CD14-positive monocyte (primary cell): ENCODE results near the gene EYS. TPM values are rescaled to one million over a fixed set of nuclear protein-coding genes. Genes with fewer than 3 reads are reported as not detected.

Source experiments
- DNase-seq, 3 donors: peaks; one replicate each; pipeline ENCODE4 v3.0.0-alpha.2; 2011 to 2022
- H2AFZ ChIP-seq: 2 replicates; pipeline ENCODE4 v1.6.0; 2012; ENCODE audit warnings: mild to moderate bottlenecking, low read depth, low read length, inconsistent platforms; ENCODE audit not compliant: insufficient read depth, poor library complexity, severe bottlenecking
- H3K27ac ChIP-seq, 2 donors: 1 replicate in 1 of 2; 2 replicates in 1 of 2; pipeline ENCODE4 v1.5.1; 2012 to 2013; ENCODE audit warnings: low read length in 2 of 2, control low read depth in 1 of 2, inconsistent platforms in 1 of 2, low read depth in 1 of 2, mild to moderate bottlenecking in 1 of 2
- H3K27me3 ChIP-seq, 2 donors: one replicate each; pipeline versions ENCODE4 v1.6.0 to v1.6.1; 2011 to 2013; ENCODE audit warnings: low read length in 2 of 2; ENCODE audit not compliant: control insufficient read depth in 2 of 2, insufficient read depth in 2 of 2
- H3K36me3 ChIP-seq, 2 donors: replicated peaks in 1 of 2; 1 replicate in 1 of 2; 2 replicates in 1 of 2; pipeline versions ENCODE4 v1.5.1 to v1.6.1; 2012 to 2013; ENCODE audit warnings: low read length in 2 of 2, control low read depth in 1 of 2, inconsistent platforms in 1 of 2, mild to moderate bottlenecking in 1 of 2; ENCODE audit not compliant: insufficient read depth in 2 of 2, control insufficient read depth in 1 of 2
- H3K4me1 ChIP-seq, 2 donors: 1 replicate in 1 of 2; 2 replicates in 1 of 2; pipeline versions ENCODE4 v1.5.1 to v1.6.1; 2012 to 2013; ENCODE audit warnings: low read length in 2 of 2, control low read depth in 1 of 2, inconsistent platforms in 1 of 2, mild to moderate bottlenecking in 1 of 2, moderate library complexity in 1 of 2; ENCODE audit not compliant: insufficient read depth in 2 of 2, control insufficient read depth in 1 of 2
- H3K4me2 ChIP-seq: replicated peaks from 2 replicates; pipeline ENCODE3; 2012; ENCODE audit warnings: low read length, moderate library complexity, mild to moderate bottlenecking; ENCODE audit not compliant: poor library complexity, severe bottlenecking; ENCODE audit errors: extremely low read depth
- H3K4me3 ChIP-seq, 3 experiments: fragments of 200-600 bp in 1 of 3; sonication (generic) in 1 of 3; replicated peaks in 1 of 3; 1 replicate in 2 of 3; 2 replicates in 1 of 3; pipeline ENCODE4 v1.5.1; 2011 to 2013; ENCODE audit warnings: low read length in 3 of 3, mild to moderate bottlenecking in 3 of 3, control low read depth in 2 of 3, low read depth in 2 of 3, inconsistent platforms in 1 of 3, moderate library complexity in 1 of 3
- H3K79me2 ChIP-seq: 2 replicates; pipeline ENCODE4 v1.6.0; 2012; ENCODE audit warnings: mild to moderate bottlenecking, control low read depth, inconsistent platforms, low read length, moderate library complexity; ENCODE audit not compliant: insufficient read depth
- H3K9ac ChIP-seq: 2 replicates; pipeline ENCODE4 v1.6.0; 2017; ENCODE audit warnings: low read length, mild to moderate bottlenecking; ENCODE audit not compliant: insufficient read depth, poor library complexity, severe bottlenecking
- H3K9me3 ChIP-seq, 2 donors: replicated peaks in 1 of 2; 1 replicate in 1 of 2; 2 replicates in 1 of 2; pipeline versions ENCODE4 v1.5.1 to v1.6.1; 2012 to 2013; ENCODE audit warnings: low read length in 2 of 2, control low read depth in 1 of 2; ENCODE audit not compliant: control insufficient read depth in 1 of 2, insufficient read depth in 1 of 2
- H4K20me1 ChIP-seq: 2 replicates; pipeline ENCODE4 v1.6.0; 2012; ENCODE audit warnings: mild to moderate bottlenecking, low read length, control low read depth, moderate library complexity; ENCODE audit not compliant: insufficient read depth
- H3K27ac Mint-ChIP-seq, 7 donors: one replicate each; pipeline ENCODE4 v1.8.0; 2020; ENCODE audit warnings: mild to moderate bottlenecking in 7 of 7, mixed read lengths in 7 of 7, moderate library complexity in 6 of 7, inconsistent platforms in 2 of 7
- H3K27me3 Mint-ChIP-seq, 3 donors: one replicate each; pipeline ENCODE4 v1.8.0; 2021 to 2022; ENCODE audit warnings: low read depth in 3 of 3, mild to moderate bottlenecking in 3 of 3, mixed read lengths in 3 of 3, moderate library complexity in 3 of 3, inconsistent platforms in 1 of 3
- H3K36me3 Mint-ChIP-seq, 2 donors: one replicate each; pipeline ENCODE4 v1.8.0; 2020; ENCODE audit warnings: mixed read lengths in 2 of 2, inconsistent platforms in 1 of 2, mild to moderate bottlenecking in 1 of 2
- H3K4me1 Mint-ChIP-seq: one replicate; pipeline ENCODE4 v1.8.0; 2020; ENCODE audit warnings: mild to moderate bottlenecking, mixed read lengths
- H3K4me3 Mint-ChIP-seq, 2 donors: one replicate each; pipeline ENCODE4 v1.8.0; 2020; ENCODE audit warnings: mild to moderate bottlenecking in 2 of 2, mixed read lengths in 2 of 2, moderate library complexity in 1 of 2
- H3K9me3 Mint-ChIP-seq, 7 donors: one replicate each; pipeline ENCODE4 v1.8.0; 2020 to 2022; ENCODE audit warnings: mixed read lengths in 7 of 7, mild to moderate bottlenecking in 6 of 7, moderate library complexity in 6 of 7, inconsistent platforms in 2 of 7
- WGBS: methylation state at CpG from one replicate; pipeline ENCODE4 v1.1.5; 2013; ENCODE audit warnings: missing lambda C conversion rate; ENCODE audit not compliant: insufficient coverage; 5-methylcytosine and 5-hydroxymethylcytosine counted together
- intact Hi-C, 2 donors: fragments of 100-400 bp; cut with micrococcal nuclease; formaldehyde crosslinking; loops; one replicate each; pipeline versions ENCODE4 v1.15.0 to v1.15.1; 2023
- polyA plus RNA-seq, 3 donors: library from polyadenylated mRNA; depleted of rRNA in 1 of 3; unstranded in 2 of 3; stranded (reverse) in 1 of 3; fragments of 300-500 nt in 2 of 3; fragments of >200 nt in 1 of 3; fragmentation: Illumina TruSeq in 2 of 3; gene quantifications; 1 replicate in 2 of 3; 2 replicates in 1 of 3; pipeline ENCODE4 v1.2.3, GENCODE V29; 2012 to 2021
- TF ChIP-seq, protein P1 (sequence below): fragments of 200-600 bp; IDR thresholded peaks from one replicate; pipeline ENCODE4 v1.8.0; 2022; ENCODE audit warnings: antibody characterized with exemption, mild to moderate bottlenecking

The EYS gene
- polyA plus RNA-seq, 3 donors = 0.01 to 0.03 TPM; not detected in 1

- intact Hi-C loops = no loop called here
- Histone ChIP-seq H3K4me2 (no peak overlapping the region), H3K36me3 (no peaks in the 10 kb centered on the region), H3K27ac (no peak overlapping the region), H3K9ac (no peak overlapping the region), H4K20me1 (no peaks in the 10 kb centered on the region), H3K9me3 (peaks cover 0 to 4% of the 10 kb centered on the region in 2 donors), H3K79me2 (no peaks in the 10 kb centered on the region), H3K4me3 (no peak overlapping the region), H3K4me1 (no peaks in the 10 kb centered on the region), H2AFZ (no peak overlapping the region), H3K27me3 (no peaks in the 10 kb centered on the region)
- H3K36me3 Mint-ChIP-seq = no peaks in the 10 kb centered on the region
- H3K9me3 Mint-ChIP-seq = peaks cover 0 to 7% (median 2%) of the 10 kb centered on the region in 7 donors
- H3K4me1 Mint-ChIP-seq = no peaks in the 10 kb centered on the region
- 75% methylated on average over 1 of the region's 3 CpGs for WGBS
- no peaks in the 10 kb centered on the region for H3K27me3 Mint-ChIP-seq
- H3K4me3 Mint-ChIP-seq = no peak overlapping the region
- TF ChIP-seq, protein P1, sequence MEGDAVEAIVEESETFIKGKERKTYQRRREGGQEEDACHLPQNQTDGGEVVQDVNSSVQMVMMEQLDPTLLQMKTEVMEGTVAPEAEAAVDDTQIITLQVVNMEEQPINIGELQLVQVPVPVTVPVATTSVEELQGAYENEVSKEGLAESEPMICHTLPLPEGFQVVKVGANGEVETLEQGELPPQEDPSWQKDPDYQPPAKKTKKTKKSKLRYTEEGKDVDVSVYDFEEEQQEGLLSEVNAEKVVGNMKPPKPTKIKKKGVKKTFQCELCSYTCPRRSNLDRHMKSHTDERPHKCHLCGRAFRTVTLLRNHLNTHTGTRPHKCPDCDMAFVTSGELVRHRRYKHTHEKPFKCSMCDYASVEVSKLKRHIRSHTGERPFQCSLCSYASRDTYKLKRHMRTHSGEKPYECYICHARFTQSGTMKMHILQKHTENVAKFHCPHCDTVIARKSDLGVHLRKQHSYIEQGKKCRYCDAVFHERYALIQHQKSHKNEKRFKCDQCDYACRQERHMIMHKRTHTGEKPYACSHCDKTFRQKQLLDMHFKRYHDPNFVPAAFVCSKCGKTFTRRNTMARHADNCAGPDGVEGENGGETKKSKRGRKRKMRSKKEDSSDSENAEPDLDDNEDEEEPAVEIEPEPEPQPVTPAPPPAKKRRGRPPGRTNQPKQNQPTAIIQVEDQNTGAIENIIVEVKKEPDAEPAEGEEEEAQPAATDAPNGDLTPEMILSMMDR = no peak
- DNase-seq = no peak
- no peak overlapping the region for H3K27ac Mint-ChIP-seq
These were observed 989.7 kb downstream of the EYS start for GRCh38 chr6:64717281-64717680.

DNA sequence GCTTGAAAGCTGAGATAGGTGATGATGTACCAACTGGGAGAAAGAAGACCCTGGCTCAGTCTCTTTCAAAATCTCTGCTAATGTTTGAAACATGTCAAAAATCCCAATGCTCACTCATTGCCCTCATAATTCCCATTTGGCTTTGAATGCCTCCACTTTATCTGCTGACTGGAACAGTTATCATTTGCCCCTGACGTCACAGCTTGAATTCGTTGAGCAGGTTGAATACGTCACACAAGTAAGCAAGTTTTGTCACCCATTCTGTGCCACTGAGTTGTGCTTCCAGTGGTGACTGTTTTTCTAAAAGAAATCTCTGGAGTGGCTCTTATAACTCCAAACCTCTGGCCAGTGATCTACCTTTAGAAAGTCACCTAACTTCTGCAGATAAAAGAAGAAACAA, 991.4 kb downstream of the EYS start:
- Histone ChIP-seq H3K4me2 (no peak overlapping the region), H3K9ac (no peak overlapping the region), H3K27me3 (no peaks in the 10 kb centered on the region), H3K4me3 (no peak overlapping the region), H3K36me3 (no peaks in the 10 kb centered on the region), H3K79me2 (no peaks in the 10 kb centered on the region), H3K9me3 (peaks cover 0 to 4% of the 10 kb centered on the region in 2 donors), H3K27ac (no peak overlapping the region), H2AFZ (no peak overlapping the region), H4K20me1 (no peaks in the 10 kb centered on the region), H3K4me1 (no peaks in the 10 kb centered on the region)
- no peak overlapping the region for H3K4me3 Mint-ChIP-seq
- no peak overlapping the region for H3K27ac Mint-ChIP-seq
- intact Hi-C loops = no loop called here
- TF ChIP-seq, protein P1 = no peak
- no peaks in the 10 kb centered on the region for H3K36me3 Mint-ChIP-seq
- H3K4me1 Mint-ChIP-seq = no peaks in the 10 kb centered on the region
- DNase-seq = no peak
- no peaks in the 10 kb centered on the region for H3K27me3 Mint-ChIP-seq
- H3K9me3 Mint-ChIP-seq = peaks cover 0 to 5% (median 2%) of the 10 kb centered on the region in 7 donors
- WGBS = 92% methylated on average over 2 of the region's 3 CpGs
